Measurements from ENCODE around the gene NR1H2.

- no peak for TF ChIP-seq TAF1 (IDR thresholded peaks at IDR 0.05; ENCODE audit: borderline replicate concordance, low read depth, low read length)
- no peak for TF ChIP-seq POLR2AphosphoS5 (IDR thresholded peaks at IDR 0.05; ENCODE audit: low read depth, low read length)
- no peak for TF ChIP-seq POLR2A (IDR thresholded peaks at IDR 0.05; ENCODE audit: low read depth, low read length)
Observed at GRCh38 chr19:50393589-50393988, 17.3 kb downstream of the NR1H2 start.

Data from GM12892 (cell line).